Endothelial cell of umbilical vein (primary cell): Measurements from ENCODE around the gene CEP164. TPM values are rescaled to one million over a fixed set of nuclear protein-coding genes. Genes with fewer than 3 reads are reported as not detected.

ENCODE experiments used
- BruUV-seq: library from RNA; stranded (reverse); fragments of 400-500 nt; replicated peaks from 2 replicates; lab custom pipeline; 2021; lab: Mats Ljungman, UMichigan
- CTCF ChIA-PET: fragments of 300-600, 350-600 bp; sonication (Branson Sonifier 250); formaldehyde crosslinking; loops from one replicate; lab custom pipeline; 2021; ENCODE audit warnings: antibody characterized with exemption, inconsistent platforms; lab: Charles Lee
- POLR2A ChIA-PET: fragments of 300-600, 350-600 bp; sonication (Branson Sonifier 250); formaldehyde crosslinking; loops from one replicate; lab custom pipeline; 2021; ENCODE audit warnings: antibody characterized with exemption, inconsistent platforms; lab: Charles Lee
- DNase-seq: peaks from one replicate; pipeline ENCODE4 v3.0.0-alpha.2; 2011; ENCODE audit warnings: low read depth, low spot score
- FAIRE-seq: peaks from 2 replicates; lab custom pipeline; 2011; peaks lifted over from hg19 to GRCh38; lab: Jason Lieb, UNC
- H2AFZ ChIP-seq: 2 replicates; pipeline ENCODE4 v1.6.0; 2012; ENCODE audit warnings: low read depth, low read length, control low read depth, inconsistent platforms
- H3K27ac ChIP-seq: 2 replicates; pipeline ENCODE4 v1.5.1; 2011; ENCODE audit warnings: low read depth, mild to moderate bottlenecking, control low read depth, low read length, moderate library complexity; ENCODE audit not compliant: insufficient read depth
- H3K27me3 ChIP-seq, 2 experiments: 2 replicates each; pipeline versions ENCODE4 v1.6.0 to v1.6.1; 2011; ENCODE audit warnings: low read length in 2 of 2, mixed read lengths in 1 of 2; ENCODE audit not compliant: control insufficient read depth in 2 of 2, insufficient read depth in 2 of 2
- H3K36me3 ChIP-seq, 2 experiments: 2 replicates in 1 of 2; 3 replicates in 1 of 2; pipeline ENCODE4 v1.5.1; 2011; ENCODE audit warnings: low read length in 2 of 2, mild to moderate bottlenecking in 1 of 2, moderate library complexity in 1 of 2; ENCODE audit not compliant: control insufficient read depth in 2 of 2, insufficient read depth in 2 of 2; ENCODE audit errors: extremely low read depth in 1 of 2
- H3K4me1 ChIP-seq: 3 replicates; pipeline ENCODE4 v1.5.1; 2011; ENCODE audit warnings: mild to moderate bottlenecking, low read length; ENCODE audit not compliant: control insufficient read depth, insufficient read depth; ENCODE audit errors: extremely low read depth
- H3K4me2 ChIP-seq: 2 replicates; pipeline ENCODE4 v1.6.1; 2011; ENCODE audit warnings: low read length, control low read depth, mixed read lengths; ENCODE audit not compliant: insufficient read depth
- H3K4me3 ChIP-seq, 3 experiments: fragments of 200-600 bp in 1 of 3; sonication (generic), shearing (Covaris generic) in 1 of 3; replicated peaks in 1 of 3; 2 replicates each; pipeline ENCODE4 v1.5.1; 2011 to 2016; ENCODE audit warnings: control low read depth in 3 of 3, low read length in 3 of 3, mild to moderate bottlenecking in 2 of 3, inconsistent platforms in 1 of 3, low read depth in 1 of 3, moderate library complexity in 1 of 3; ENCODE audit not compliant: insufficient read depth in 1 of 3
- H3K79me2 ChIP-seq: 2 replicates; pipeline ENCODE4 v1.6.0; 2012; ENCODE audit warnings: low read length, inconsistent platforms; ENCODE audit not compliant: control insufficient read depth, insufficient read depth
- H3K9ac ChIP-seq: replicated peaks from 2 replicates; pipeline ENCODE3; 2011; ENCODE audit warnings: low read length, control low read depth; ENCODE audit not compliant: insufficient read depth; ENCODE audit errors: extremely low read depth
- H3K9me1 ChIP-seq: replicated peaks from 3 replicates; pipeline ENCODE4 v1.6.0; 2011; ENCODE audit warnings: mild to moderate bottlenecking, low read length; ENCODE audit not compliant: control insufficient read depth, insufficient read depth; ENCODE audit errors: extremely low read depth
- H3K9me3 ChIP-seq: replicated peaks from 2 replicates; pipeline ENCODE4 v1.5.1; 2012; ENCODE audit warnings: low read length, inconsistent platforms; ENCODE audit not compliant: control insufficient read depth, insufficient read depth
- H4K20me1 ChIP-seq: replicated peaks from 2 replicates; pipeline ENCODE3; 2011; ENCODE audit warnings: mild to moderate bottlenecking, low read length; ENCODE audit not compliant: control insufficient read depth, insufficient read depth; ENCODE audit errors: extremely low read depth
- CTCF ChIP-seq, 2 donors: IDR thresholded peaks; 1 replicate in 1 of 2; 2 replicates in 1 of 2; pipeline ENCODE4 v1.5.1; 2011; ENCODE audit warnings: low read length in 2 of 2, mild to moderate bottlenecking in 2 of 2, moderate library complexity in 2 of 2, control low read depth in 1 of 2, inconsistent platforms in 1 of 2, low read depth in 1 of 2; ENCODE audit not compliant: insufficient read depth in 1 of 2; ENCODE audit errors: extremely low read depth in 1 of 2
- EZH2 ChIP-seq: IDR thresholded peaks from 2 replicates; pipeline ENCODE4 v1.6.1; 2012; ENCODE audit warnings: borderline replicate concordance, low read depth, mild to moderate bottlenecking, moderate library complexity, low read length, inconsistent platforms; ENCODE audit not compliant: severe bottlenecking
- FOS ChIP-seq: IDR thresholded peaks from 2 replicates; pipeline ENCODE4 v1.6.1; 2011; ENCODE audit warnings: mild to moderate bottlenecking, low read length, moderate library complexity, borderline replicate concordance; ENCODE audit not compliant: insufficient read depth
- GATA2 ChIP-seq: IDR thresholded peaks from 2 replicates; pipeline ENCODE4 v1.7.0; 2011; ENCODE audit warnings: low read depth, mild to moderate bottlenecking, moderate library complexity, mixed read lengths, low read length; ENCODE audit not compliant: insufficient read length, insufficient read depth
- JUN ChIP-seq: IDR thresholded peaks from 2 replicates; pipeline ENCODE4 v1.6.1; 2011; ENCODE audit warnings: borderline replicate concordance, low read depth; ENCODE audit not compliant: insufficient read length, insufficient read depth
- MAX ChIP-seq: IDR thresholded peaks from 2 replicates; pipeline ENCODE4 v1.6.1; 2011; ENCODE audit not compliant: insufficient read depth, insufficient read length
- MYC ChIP-seq: IDR thresholded peaks from one replicate; pipeline ENCODE4 v1.6.1; 2011; ENCODE audit warnings: mild to moderate bottlenecking, low read depth, low read length
- POLR2A ChIP-seq: IDR thresholded peaks from 2 replicates; pipeline ENCODE4 v1.6.1; 2012; ENCODE audit warnings: low read depth, mild to moderate bottlenecking, control low read depth, low read length
- POLR2AphosphoS5 ChIP-seq: IDR thresholded peaks from 2 replicates; pipeline ENCODE4 v1.6.1; 2012; ENCODE audit warnings: low read depth, mild to moderate bottlenecking, control low read depth, low read length, moderate library complexity; ENCODE audit not compliant: insufficient read depth
- dilution Hi-C: fragments of 300-500 bp; cut with MboI; formaldehyde crosslinking; loops from one replicate; pipeline ENCODE4 v1.15.0; 2019; ENCODE audit warnings: low sequenced_read_pairs; ENCODE audit not compliant: extremely low pct_ligation_motif_present
- intact Hi-C: fragments of 100-400 bp; cut with micrococcal nuclease; formaldehyde crosslinking; loops from one replicate; pipeline ENCODE4 v1.10.0; 2022
- polyA plus RNA-seq, 4 experiments: library from polyadenylated mRNA; depleted of rRNA in 3 of 4; stranded (reverse) in 3 of 4; unstranded in 1 of 4; fragments of >200 nt; gene quantifications; 2 replicates each; pipeline versions ENCODE4 v1.2.1 to v1.2.3, GENCODE V29; 2011 to 2012; ENCODE audit warnings: missing spikeins in 1 of 4
- total RNA-seq: library from RNA; stranded (reverse); gene quantifications from 2 replicates; pipeline ENCODE4 v1.2.3, GENCODE V29; 2021

The CEP164 gene
- total and polyA plus RNA-seq, 2 donors (not counting 3 experiments of a cell fraction or from before 2014, with no cell fraction given): 22.7 to 48.4 TPM

- intact Hi-C loops: no loop called here
Measured at GRCh38 chr11:117410861-117411710, 83.4 kb downstream of the CEP164 start.

More at GRCh38 chr11:117410861-117411710, 83.4 kb downstream of the CEP164 start:
- BruUV-seq: no TSS peak
- Histone ChIP-seq H3K4me3 (no peak overlapping the region), H3K9me3 (no peaks in the 10 kb centered on the region), H4K20me1 (no peaks in the 10 kb centered on the region), H3K4me2 (no peak overlapping the region), H3K27ac (no peak overlapping the region), H2AFZ (no peak overlapping the region), H3K4me1 (no peaks in the 10 kb centered on the region), H3K9ac (no peak overlapping the region), H3K27me3 (no peaks in the 10 kb centered on the region), H3K36me3 (peaks cover 7 to 18% of the 10 kb centered on the region in 2 experiments), H3K9me1 (no peaks in the 10 kb centered on the region), H3K79me2 (no peaks in the 10 kb centered on the region)
- ChIA-PET CTCF (interaction anchor here (4.8 kb wide), 1 partner anchor 16 kb away, joined by 21 read pairs; no protein-coding TSS in a partner anchor), POLR2A (no interaction called here)
- no peak for FAIRE-seq
- TF ChIP-seq FOS (no peak), POLR2AphosphoS5 (no peak), MYC (no peak), CTCF (IDR thresholded peaks at IDR 0.05; ENCODE audit: extremely low read depth in 1 of 2, insufficient read depth in 1 of 2, low read depth in 1 of 2, low read length in 2 of 2) (no peak), MAX (no peak), JUN (no peak), POLR2A (no peak), GATA2 (no peak), EZH2 (no peak)
- DNase-seq: no peak
- dilution Hi-C loops: no loop called here
